HepG2 (cell line): ENCODE data around the gene ARTN. TPM values are rescaled to one million over a fixed set of nuclear protein-coding genes. Genes with fewer than 3 reads are reported as not detected.

Experiments
- ATAC-seq: fragments of 200-7000 bp; cut with Tn5 transposase; 3 replicates; pipeline ENCODE4 v1.9.1; 2020; ENCODE audit warnings: mild to moderate bottlenecking, moderate library complexity
- BruUV-seq: library from RNA; stranded (reverse); fragments of 400-500 nt; replicated peaks from 2 replicates; lab custom pipeline; 2021; lab: Mats Ljungman, UMichigan
- CTCF ChIA-PET: fragments of 300-600 bp; formaldehyde crosslinking; extraction: SDS; loops from one replicate; lab custom pipeline; 2021; ENCODE audit warnings: low total read pairs, inconsistent platforms, low intra/inter-chr PET ratio; lab: Yijun Ruan, JAX
- POLR2A ChIA-PET: fragments of 350-600 bp; sonication (Branson Sonifier 250); formaldehyde crosslinking; loops from one replicate; lab custom pipeline; 2020; ENCODE audit warnings: antibody characterized with exemption, inconsistent platforms; lab: Yijun Ruan, JAX
- DNase-seq: peaks from one replicate; pipeline ENCODE4 v3.0.0-alpha.2; 2015; ENCODE audit warnings: low spot score
- FAIRE-seq: peaks from 3 replicates; lab custom pipeline; 2011; peaks lifted over from hg19 to GRCh38; lab: Jason Lieb, UNC
- H2AFZ ChIP-seq: one replicate; pipeline ENCODE4 v1.6.1; 2011; ENCODE audit warnings: low read length, inconsistent platforms
- H3K27ac ChIP-seq: fragments of 300-600 bp; 3 replicates; pipeline ENCODE4 v1.8.0; 2011; ENCODE audit warnings: mixed run types, mild to moderate bottlenecking, mixed read lengths, low read length, inconsistent platforms; ENCODE audit not compliant: insufficient read depth; ENCODE audit errors: extremely low read length
- H3K27me3 ChIP-seq, 2 experiments: fragments of 200-600 bp in 1 of 2; 2 replicates in 1 of 2; 3 replicates in 1 of 2; pipeline versions ENCODE4 v1.6.0 to v1.8.0; 2011; ENCODE audit warnings: low read length in 2 of 2, mild to moderate bottlenecking in 2 of 2, moderate library complexity in 2 of 2, inconsistent platforms in 1 of 2; ENCODE audit not compliant: insufficient read depth in 2 of 2, control insufficient read depth in 1 of 2
- H3K36me3 ChIP-seq, 2 experiments: fragments of 200-600 bp in 1 of 2; replicated peaks in 1 of 2; 2 replicates in 1 of 2; 3 replicates in 1 of 2; pipeline versions ENCODE4 v1.5.1 to v1.8.0; 2011; ENCODE audit warnings: low read length in 2 of 2, inconsistent platforms in 1 of 2; ENCODE audit not compliant: insufficient read depth in 2 of 2, control insufficient read depth in 1 of 2
- H3K4me1 ChIP-seq: 2 replicates; pipeline ENCODE4 v1.5.1; 2012; ENCODE audit warnings: low read length, inconsistent platforms; ENCODE audit not compliant: insufficient read depth
- H3K4me2 ChIP-seq: 2 replicates; pipeline ENCODE4 v1.6.0; 2011; ENCODE audit warnings: low read depth, low read length, inconsistent platforms
- H3K4me3 ChIP-seq, 3 experiments: fragments of 200-600 bp in 1 of 3; sonication (generic), shearing (Covaris generic) in 1 of 3; replicated peaks in 1 of 3; 2 replicates each; pipeline ENCODE4 v1.5.1; 2011 to 2016; ENCODE audit warnings: low read length in 3 of 3, inconsistent platforms in 2 of 3, low read depth in 2 of 3, mild to moderate bottlenecking in 2 of 3, control low read depth in 1 of 3, mixed read lengths in 1 of 3; ENCODE audit not compliant: insufficient read depth in 1 of 3
- H3K79me2 ChIP-seq: one replicate; pipeline ENCODE4 v1.6.1; 2011; ENCODE audit warnings: low read length, inconsistent platforms; ENCODE audit not compliant: insufficient read depth
- H3K9ac ChIP-seq: 2 replicates; pipeline ENCODE4 v1.6.0; 2011; ENCODE audit warnings: mild to moderate bottlenecking, low read depth, low read length, inconsistent platforms; ENCODE audit not compliant: insufficient read depth
- H3K9me3 ChIP-seq: 2 replicates; pipeline ENCODE4 v1.5.1; 2012; ENCODE audit warnings: mild to moderate bottlenecking, low read length
- H4K20me1 ChIP-seq: 2 replicates; pipeline ENCODE4 v1.6.0; 2011; ENCODE audit warnings: inconsistent platforms, mild to moderate bottlenecking, low read length, moderate library complexity; ENCODE audit not compliant: insufficient read depth
- FOXC1 ChIP-seq: sonication (generic); formaldehyde crosslinking; IDR thresholded peaks from 2 replicates; pipeline ENCODE4 v1.8.0; 2022; ENCODE audit warnings: mild to moderate bottlenecking, missing genetic modification reagents, borderline replicate concordance
- THAP8 ChIP-seq: sonication (generic); formaldehyde crosslinking; IDR thresholded peaks from 2 replicates; pipeline ENCODE4 v1.5.1; 2020; ENCODE audit warnings: missing genetic modification reagents, mild to moderate bottlenecking, borderline replicate concordance
- ZFY ChIP-seq: sonication (generic); formaldehyde crosslinking; IDR thresholded peaks from 2 replicates; pipeline ENCODE4 v1.4.0; 2020; ENCODE audit warnings: missing genetic modification reagents
- ZNF646 ChIP-seq: sonication (generic); formaldehyde crosslinking; IDR thresholded peaks from 2 replicates; pipeline ENCODE4 v1.9.0; 2021; ENCODE audit warnings: mild to moderate bottlenecking, missing genetic modification reagents
- WGBS: methylation state at CpG from one replicate; pipeline ENCODE4 v1.1.6; 2017; ENCODE audit warnings: low lambda C conversion rate; 5-methylcytosine and 5-hydroxymethylcytosine counted together
- in situ Hi-C: cut with HindIII; loops from 2 replicates; pipeline ENCODE4 v1.10.0; 2017; ENCODE audit warnings: low pct_unique_long_range_greater_than_20kb; ENCODE audit not compliant: extremely low pct_ligation_motif_present
- intact Hi-C: fragments of 100-400 bp; cut with micrococcal nuclease; formaldehyde crosslinking; loops from one replicate; pipeline ENCODE4 v1.10.0; 2022; ENCODE audit not compliant: unreplicated experiment
- polyA plus RNA-seq, 8 experiments: library from polyadenylated mRNA; depleted of rRNA in 3 of 8; stranded (reverse) in 7 of 8; unstranded in 1 of 8; fragments of >200 nt; fragmentation: Illumina TruSeq in 4 of 8; extraction: Trizol in 4 of 8; gene quantifications; 2 replicates each; pipeline versions ENCODE4 v1.2.1 to v1.2.3, GENCODE V29; 2011 to 2016; ENCODE audit warnings: low read depth in 4 of 8, missing spikeins in 1 of 8, mixed read lengths in 1 of 8; ENCODE audit not compliant: insufficient read depth in 1 of 8
- total RNA-seq, 5 experiments: library from RNA; depleted of rRNA; stranded (reverse); fragments of >200 nt; fragmentation: Illumina TruSeq; extraction: Trizol; gene quantifications; 2 replicates each; pipeline ENCODE4 v1.2.3, GENCODE V29; 2016; ENCODE audit warnings: low read depth in 1 of 5
- TF ChIP-seq, protein P1 (sequence below): sonication (generic); formaldehyde crosslinking; IDR thresholded peaks from 2 replicates; pipeline ENCODE4 v1.4.0; 2020; ENCODE audit warnings: mild to moderate bottlenecking, missing genetic modification reagents, borderline replicate concordance
- TF ChIP-seq, protein P2 (sequence below): sonication (generic); formaldehyde crosslinking; conservative IDR thresholded peaks from 2 replicates; pipeline ENCODE4 v1.4.0; 2020; ENCODE audit warnings: missing genetic modification reagents

ARTN gene
- total and polyA plus RNA-seq, 2 of the 13 experiments (the other 11 are each of a cell fraction or from before 2014, with no cell fraction given) = 0.11 to 0.62 TPM

DNA sequence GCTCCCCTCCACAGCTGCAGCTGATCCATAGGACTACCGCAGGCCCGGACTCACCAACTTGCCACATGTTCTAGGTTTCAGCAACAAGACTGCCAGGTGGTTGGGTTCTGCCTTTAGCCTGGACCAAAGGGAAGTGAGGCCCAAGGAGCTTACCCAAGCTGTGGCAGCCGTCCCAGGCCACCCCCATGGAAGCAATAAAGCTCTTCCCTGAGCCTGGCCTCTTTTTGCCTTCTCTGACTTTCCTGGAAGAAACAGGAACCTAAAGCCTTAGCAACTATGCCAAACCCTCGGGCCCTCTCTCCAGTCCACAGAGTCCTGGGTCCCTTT, 2.7 kb upstream of the ARTN start:
- POLR2A ChIA-PET = interaction anchor here (1.4 to 1.9 kb wide), 2 partner anchors 44 to 224 kb away, joined by 5 to 7 read pairs; partner anchors contain the start of genes ATP6V0B and ST3GAL3
- TF ChIP-seq, protein P1, sequence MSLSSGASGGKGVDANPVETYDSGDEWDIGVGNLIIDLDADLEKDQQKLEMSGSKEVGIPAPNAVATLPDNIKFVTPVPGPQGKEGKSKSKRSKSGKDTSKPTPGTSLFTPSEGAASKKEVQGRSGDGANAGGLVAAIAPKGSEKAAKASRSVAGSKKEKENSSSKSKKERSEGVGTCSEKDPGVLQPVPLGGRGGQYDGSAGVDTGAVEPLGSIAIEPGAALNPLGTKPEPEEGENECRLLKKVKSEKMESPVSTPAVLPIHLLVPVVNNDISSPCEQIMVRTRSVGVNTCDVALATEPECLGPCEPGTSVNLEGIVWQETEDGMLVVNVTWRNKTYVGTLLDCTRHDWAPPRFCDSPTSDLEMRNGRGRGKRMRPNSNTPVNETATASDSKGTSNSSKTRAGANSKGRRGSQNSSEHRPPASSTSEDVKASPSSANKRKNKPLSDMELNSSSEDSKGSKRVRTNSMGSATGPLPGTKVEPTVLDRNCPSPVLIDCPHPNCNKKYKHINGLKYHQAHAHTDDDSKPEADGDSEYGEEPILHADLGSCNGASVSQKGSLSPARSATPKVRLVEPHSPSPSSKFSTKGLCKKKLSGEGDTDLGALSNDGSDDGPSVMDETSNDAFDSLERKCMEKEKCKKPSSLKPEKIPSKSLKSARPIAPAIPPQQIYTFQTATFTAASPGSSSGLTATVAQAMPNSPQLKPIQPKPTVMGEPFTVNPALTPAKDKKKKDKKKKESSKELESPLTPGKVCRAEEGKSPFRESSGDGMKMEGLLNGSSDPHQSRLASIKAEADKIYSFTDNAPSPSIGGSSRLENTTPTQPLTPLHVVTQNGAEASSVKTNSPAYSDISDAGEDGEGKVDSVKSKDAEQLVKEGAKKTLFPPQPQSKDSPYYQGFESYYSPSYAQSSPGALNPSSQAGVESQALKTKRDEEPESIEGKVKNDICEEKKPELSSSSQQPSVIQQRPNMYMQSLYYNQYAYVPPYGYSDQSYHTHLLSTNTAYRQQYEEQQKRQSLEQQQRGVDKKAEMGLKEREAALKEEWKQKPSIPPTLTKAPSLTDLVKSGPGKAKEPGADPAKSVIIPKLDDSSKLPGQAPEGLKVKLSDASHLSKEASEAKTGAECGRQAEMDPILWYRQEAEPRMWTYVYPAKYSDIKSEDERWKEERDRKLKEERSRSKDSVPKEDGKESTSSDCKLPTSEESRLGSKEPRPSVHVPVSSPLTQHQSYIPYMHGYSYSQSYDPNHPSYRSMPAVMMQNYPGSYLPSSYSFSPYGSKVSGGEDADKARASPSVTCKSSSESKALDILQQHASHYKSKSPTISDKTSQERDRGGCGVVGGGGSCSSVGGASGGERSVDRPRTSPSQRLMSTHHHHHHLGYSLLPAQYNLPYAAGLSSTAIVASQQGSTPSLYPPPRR = no peak
- TF ChIP-seq THAP8 (CRISPR knock-in tag) (no peak), ZFY (no peak), ZNF646 (no peak), FOXC1 (CRISPR knock-in tag) (no peak)
- TF ChIP-seq, protein P2, sequence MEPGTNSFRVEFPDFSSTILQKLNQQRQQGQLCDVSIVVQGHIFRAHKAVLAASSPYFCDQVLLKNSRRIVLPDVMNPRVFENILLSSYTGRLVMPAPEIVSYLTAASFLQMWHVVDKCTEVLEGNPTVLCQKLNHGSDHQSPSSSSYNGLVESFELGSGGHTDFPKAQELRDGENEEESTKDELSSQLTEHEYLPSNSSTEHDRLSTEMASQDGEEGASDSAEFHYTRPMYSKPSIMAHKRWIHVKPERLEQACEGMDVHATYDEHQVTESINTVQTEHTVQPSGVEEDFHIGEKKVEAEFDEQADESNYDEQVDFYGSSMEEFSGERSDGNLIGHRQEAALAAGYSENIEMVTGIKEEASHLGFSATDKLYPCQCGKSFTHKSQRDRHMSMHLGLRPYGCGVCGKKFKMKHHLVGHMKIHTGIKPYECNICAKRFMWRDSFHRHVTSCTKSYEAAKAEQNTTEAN (CRISPR knock-in tag) = no peak

More for the DNA sequence above, 2.7 kb upstream of the ARTN start:
- H3K36me3 ChIP-seq = no peaks in the 10 kb centered on the region; a peak in 1 of 5 replicates
- no peaks in the 10 kb centered on the region for H3K27me3 ChIP-seq
- intact Hi-C loops (loop anchor here (10.0 kb wide), 1 partner anchor 104 kb away; the partner anchor contains the start of gene SLC6A9), in situ Hi-C loops (loop anchor here (5.0 kb wide), 2 partner anchors 174 to 404 kb away; no protein-coding TSS in a partner anchor)
- DNase-seq = no peak
- no peaks in the 10 kb centered on the region for H3K79me2 ChIP-seq
- no TSS peak for BruUV-seq
- no peak overlapping the region for H3K27ac ChIP-seq
- no peak for FAIRE-seq
- 49% methylated on average over 2 of the region's 4 CpGs for WGBS
- H2AFZ ChIP-seq = no peak overlapping the region
- no peaks in the 10 kb centered on the region for H3K9me3 ChIP-seq
- H3K9ac ChIP-seq = no peak overlapping the region
- no peak overlapping the region for H3K4me2 ChIP-seq
- peaks cover 29% of the 10 kb centered on the region for H3K4me1 ChIP-seq
- no peak overlapping the region for H3K4me3 ChIP-seq
- CTCF ChIA-PET = no interaction called here
- no peak for ATAC-seq
- H4K20me1 ChIP-seq = 0 out of 2 replicates have a peak, but pooled peaks cover 2% of the 10 kb centered on the region
